ENCODE data around the gene SLFNL1. TPM values are rescaled to one million over a fixed set of nuclear protein-coding genes. Genes with fewer than 3 reads are reported as not detected.

Gene SLFNL1
- total RNA-seq, 1 donor from 2014 or later, result 0.22 TPM

GRCh38 chr1:41020654-41021053 lies 871 bp downstream of the SLFNL1 start:
- DNase-seq (ENCODE audit: low spot score), result no peak

GRCh38 chr1:41020109-41020576 lies 1.4 kb downstream of the SLFNL1 start:
- DNase-seq (ENCODE audit: low spot score), result no peak

GRCh38 chr1:41019353-41019745 lies 2.2 kb downstream of the SLFNL1 start:
- no peak for DNase-seq (ENCODE audit: low spot score)

GRCh38 chr1:41018018-41018410 lies 3.5 kb downstream of the SLFNL1 start:
- DNase-seq (ENCODE audit: low spot score), result no peak

GRCh38 chr1:41017141-41018017 lies 4.1 kb downstream of the SLFNL1 start:
- no peak for DNase-seq (ENCODE audit: low spot score)

- no peak for DNase-seq (ENCODE audit: low spot score)
These were observed 5.5 kb downstream of the SLFNL1 start for GRCh38 chr1:41015897-41016470.

- no peak for DNase-seq (ENCODE audit: low spot score)
These were observed 6.1 kb downstream of the SLFNL1 start for GRCh38 chr1:41015281-41015896.

GRCh38 chr1:41014871-41015270 lies 6.7 kb downstream of the SLFNL1 start:
- no peak for DNase-seq (ENCODE audit: low spot score)

GRCh38 chr1:41013796-41014195 lies 7.7 kb downstream of the SLFNL1 start:
- DNase-seq (ENCODE audit: low spot score), result no peak

GRCh38 chr1:41013024-41013423 lies 8.5 kb downstream of the SLFNL1 start:
- DNase-seq (ENCODE audit: low spot score), result no peak

- DNase-seq (ENCODE audit: low spot score), result no peak
These were observed 11.2 kb downstream of the SLFNL1 start for GRCh38 chr1:41010345-41010744.

- no peak for DNase-seq (ENCODE audit: low spot score)
These were observed 12.1 kb downstream of the SLFNL1 start for GRCh38 chr1:41009466-41009865.

GRCh38 chr1:41006942-41007865 lies 14.3 kb downstream of the SLFNL1 start:
- no peak for DNase-seq (ENCODE audit: low spot score)

- no peak for DNase-seq (ENCODE audit: low spot score)
These were observed 15.6 kb downstream of the SLFNL1 start for GRCh38 chr1:41005876-41006275.

- no peak for DNase-seq (ENCODE audit: low spot score)
These were observed 17.8 kb downstream of the SLFNL1 start for GRCh38 chr1:41003640-41004220.

GRCh38 chr1:41003127-41003639 lies 18.3 kb downstream of the SLFNL1 start:
- DNase-seq (ENCODE audit: low spot score), result no peak

- DNase-seq (ENCODE audit: low spot score), result no peak
These were observed 22.9 kb downstream of the SLFNL1 start for GRCh38 chr1:40998668-40999067.

GRCh38 chr1:40997096-40997495 lies 24.4 kb downstream of the SLFNL1 start:
- DNase-seq (ENCODE audit: low spot score), result no peak

- DNase-seq (ENCODE audit: low spot score), result no peak
These were observed 32.5 kb downstream of the SLFNL1 start for GRCh38 chr1:40989066-40989465.

- DNase-seq (ENCODE audit: low spot score), result no peak
These were observed 33.2 kb downstream of the SLFNL1 start for GRCh38 chr1:40988280-40988679.
